Gastrocnemius medialis (tissue), 4 donors: ENCODE measurements around the gene FARS2. TPM values are rescaled to one million over a fixed set of nuclear protein-coding genes. Genes with fewer than 3 reads are reported as not detected.
A peak's percentile ranks its signal among the peaks of the same experiment; 100 is the strongest.

Experiments used
- ATAC-seq, 2 donors: fragments of 150-250 bp; one replicate each; pipeline ENCODE4 v1.9.1; 2016
- DNase-seq, 2 donors: peaks; one replicate each; pipeline ENCODE4 v3.0.0-alpha.2; 2019
- H3K27ac ChIP-seq, 4 donors: fragments of 200-600 bp; sonication (generic); 1 replicate in 1 of 4; 2 replicates in 3 of 4; pipeline ENCODE4 v1.5.1; 2016 to 2018; ENCODE audit warnings: mild to moderate bottlenecking in 2 of 4, moderate library complexity in 1 of 4
- H3K27me3 ChIP-seq, 3 donors: fragments of 200-600 bp; sonication (generic) in 2 of 3; 1 replicate in 1 of 3; 2 replicates in 2 of 3; pipeline versions ENCODE4 v1.5.1 to v1.6.0; 2016 to 2019; ENCODE audit warnings: mild to moderate bottlenecking in 1 of 3, moderate library complexity in 1 of 3
- H3K36me3 ChIP-seq, 2 donors: fragments of 200-600 bp; sonication (generic) in 1 of 2; one replicate each; pipeline ENCODE4 v1.5.1; 2017 to 2018
- H3K4me1 ChIP-seq, 2 donors: fragments of 200-600 bp; sonication (generic) in 1 of 2; one replicate each; pipeline ENCODE4 v1.5.1; 2016 to 2017; ENCODE audit warnings: mild to moderate bottlenecking in 2 of 2
- H3K4me3 ChIP-seq, 4 donors: fragments of 200-600 bp; sonication (generic) in 3 of 4; 1 replicate in 1 of 4; 2 replicates in 3 of 4; pipeline ENCODE4 v1.5.1; 2016 to 2019; ENCODE audit warnings: mild to moderate bottlenecking in 2 of 4
- H3K9me3 ChIP-seq, 3 donors: fragments of 200-600 bp; sonication (generic) in 2 of 3; 1 replicate in 1 of 3; 2 replicates in 2 of 3; pipeline ENCODE4 v1.5.1; 2016 to 2019
- POLR2A ChIP-seq, 2 donors: fragments of 450-650 bp; IDR thresholded peaks; one replicate each; pipeline ENCODE4 v1.6.1; 2017; ENCODE audit warnings: antibody characterized with exemption in 2 of 2, mild to moderate bottlenecking in 2 of 2, moderate library complexity in 2 of 2
- in situ Hi-C, 4 donors: fragments of 200-750 bp; cut with MboI; loops; one replicate each; pipeline versions ENCODE4 v1.15.0 to v1.8.0; 2017; ENCODE audit warnings: low sequenced_read_pairs in 4 of 4
- intact Hi-C: fragments of 100-400 bp; cut with DNase I; formaldehyde crosslinking; loops from one replicate; pipeline ENCODE4 v1.15.1; 2023; ENCODE audit warnings: low total_unique reads
- total RNA-seq, 4 donors: library from RNA; depleted of rRNA; stranded (reverse); fragments of >200 nt; gene quantifications; one replicate each; pipeline versions ENCODE4 v1.1.0 to v1.2.3, GENCODE V29; 2016
- TF ChIP-seq, protein P1 (sequence below), 5 experiments: fragments of 450-650 bp in 3 of 5; fragments of 200-600 bp in 2 of 5; sonication (generic) in 2 of 5; IDR thresholded peaks in 4 of 5; conservative IDR thresholded peaks in 1 of 5; 1 replicate in 4 of 5; 2 replicates in 1 of 5; pipeline ENCODE4 v1.5.1; 2016 to 2019; ENCODE audit warnings: antibody characterized with exemption in 5 of 5, mild to moderate bottlenecking in 3 of 5, moderate library complexity in 3 of 5

The FARS2 gene
- total RNA-seq, 4 donors from 2014 or later = 13.6 to 24.0 (median 15.8) TPM

DNA sequence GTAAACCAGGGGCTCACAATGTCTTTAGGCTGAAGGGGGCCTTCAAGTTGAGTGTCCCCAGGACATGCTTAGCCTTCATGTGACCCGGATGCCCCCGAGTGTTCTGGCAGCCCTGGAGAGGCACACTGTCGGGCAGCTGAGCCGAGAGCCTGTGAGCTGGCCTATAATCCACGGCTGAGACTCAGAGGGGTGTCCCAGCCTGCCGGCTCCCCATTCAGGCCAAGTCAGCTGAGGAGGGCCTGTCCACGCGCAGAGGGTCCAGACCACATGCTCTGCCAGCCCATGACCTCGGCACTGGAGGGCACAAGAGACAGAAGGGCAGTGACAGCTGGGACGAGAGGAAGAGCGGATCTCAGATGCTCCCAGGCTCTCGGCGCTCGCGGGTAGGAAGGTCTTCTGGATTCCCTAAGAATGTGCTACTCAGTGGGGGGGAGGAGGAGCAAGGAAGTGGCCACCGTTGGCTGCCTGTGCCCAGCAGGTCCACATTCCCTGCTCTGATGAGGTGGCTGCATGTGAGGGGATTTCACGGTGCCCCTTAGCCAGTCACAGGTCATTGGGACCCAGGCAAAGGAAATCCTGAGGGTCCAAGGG lies 520.7 kb downstream of the FARS2 start:
- no peak for DNase-seq
- Histone ChIP-seq H3K4me3 (no peak overlapping the region), H3K36me3 (no peaks in the 10 kb centered on the region), H3K9me3 (no peaks in the 10 kb centered on the region), H3K27me3 (no peaks in the 10 kb centered on the region), H3K27ac (peak overlapping the region in 2 of 4 donors; percentile 67 to 79), H3K4me1 (peaks cover 6 to 10% of the 10 kb centered on the region in 2 donors)
- in situ Hi-C loops (no loop called here), intact Hi-C loops (loop anchor here (1.0 kb wide), 1 partner anchor 36 kb away; no protein-coding TSS in a partner anchor)
- ATAC-seq = peak; percentile 9 to 22
- TF ChIP-seq, protein P1, sequence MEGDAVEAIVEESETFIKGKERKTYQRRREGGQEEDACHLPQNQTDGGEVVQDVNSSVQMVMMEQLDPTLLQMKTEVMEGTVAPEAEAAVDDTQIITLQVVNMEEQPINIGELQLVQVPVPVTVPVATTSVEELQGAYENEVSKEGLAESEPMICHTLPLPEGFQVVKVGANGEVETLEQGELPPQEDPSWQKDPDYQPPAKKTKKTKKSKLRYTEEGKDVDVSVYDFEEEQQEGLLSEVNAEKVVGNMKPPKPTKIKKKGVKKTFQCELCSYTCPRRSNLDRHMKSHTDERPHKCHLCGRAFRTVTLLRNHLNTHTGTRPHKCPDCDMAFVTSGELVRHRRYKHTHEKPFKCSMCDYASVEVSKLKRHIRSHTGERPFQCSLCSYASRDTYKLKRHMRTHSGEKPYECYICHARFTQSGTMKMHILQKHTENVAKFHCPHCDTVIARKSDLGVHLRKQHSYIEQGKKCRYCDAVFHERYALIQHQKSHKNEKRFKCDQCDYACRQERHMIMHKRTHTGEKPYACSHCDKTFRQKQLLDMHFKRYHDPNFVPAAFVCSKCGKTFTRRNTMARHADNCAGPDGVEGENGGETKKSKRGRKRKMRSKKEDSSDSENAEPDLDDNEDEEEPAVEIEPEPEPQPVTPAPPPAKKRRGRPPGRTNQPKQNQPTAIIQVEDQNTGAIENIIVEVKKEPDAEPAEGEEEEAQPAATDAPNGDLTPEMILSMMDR (IDR thresholded peaks at IDR 0.05 in 4 of 5, conservative IDR thresholded peaks at IDR 0.05 in 1 of 5) = no peak
- no peak for TF ChIP-seq POLR2A (IDR thresholded peaks at IDR 0.05)

DNA sequence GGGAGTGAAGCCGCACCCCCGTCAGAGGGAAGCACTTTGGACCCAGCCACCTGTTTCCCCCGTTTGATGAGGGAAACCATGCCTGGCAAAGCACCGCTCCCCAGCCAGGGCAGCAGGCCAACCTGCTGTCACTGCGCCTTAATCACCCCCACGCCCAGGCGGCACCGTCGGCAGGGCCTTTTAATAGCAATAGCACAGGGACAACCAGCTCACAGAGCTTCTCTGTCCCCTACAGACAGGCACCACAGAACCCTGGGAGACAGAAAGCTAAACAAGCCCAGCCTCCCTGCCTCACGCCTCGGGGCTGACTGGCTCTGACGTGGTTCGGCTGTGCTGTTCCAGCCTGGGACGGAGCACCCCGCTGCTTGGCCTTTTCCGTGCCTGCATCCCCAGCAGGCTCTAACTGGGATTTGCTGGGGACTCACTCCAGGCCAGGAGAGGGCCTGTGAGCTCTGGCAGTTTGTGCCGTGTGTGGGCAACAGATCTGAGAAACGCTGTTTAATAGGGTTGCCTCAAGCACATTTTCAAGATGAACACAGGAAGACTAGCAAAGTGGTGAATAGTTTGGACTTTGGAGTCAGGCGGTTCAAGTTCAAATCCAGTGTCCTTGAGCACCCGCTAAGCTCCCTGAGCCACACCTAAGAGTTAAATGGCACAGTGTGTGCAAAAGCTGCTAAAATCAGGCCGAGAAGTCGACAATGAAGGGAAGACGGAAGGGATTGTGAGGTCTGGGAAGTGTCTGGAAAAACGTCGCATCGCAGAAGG lies 521.7 kb downstream of the FARS2 start:
- Histone ChIP-seq H3K4me1 (peaks cover 6 to 10% of the 10 kb centered on the region in 2 donors), H3K27me3 (no peaks in the 10 kb centered on the region), H3K4me3 (peak overlapping the region in 1 of 4 donors; percentile 27), H3K27ac (peak overlapping the region; percentile 67 to 79 (median 72)), H3K36me3 (no peaks in the 10 kb centered on the region), H3K9me3 (no peaks in the 10 kb centered on the region)
- in situ Hi-C loops = no loop called here
- ATAC-seq (peak; percentile 88), DNase-seq (peak; percentile 52 to 66)
- peak in 1 of 2 donors; percentile 17 for TF ChIP-seq POLR2A (IDR thresholded peaks at IDR 0.05)
- TF ChIP-seq, protein P1 (IDR thresholded peaks at IDR 0.05 in 4 of 5, conservative IDR thresholded peaks at IDR 0.05 in 1 of 5) = peak in 1 of 5 experiments; percentile 10
- intact Hi-C loops = loop anchor here (1.0 kb wide), 1 partner anchor 37 kb away; no protein-coding TSS in a partner anchor

DNA sequence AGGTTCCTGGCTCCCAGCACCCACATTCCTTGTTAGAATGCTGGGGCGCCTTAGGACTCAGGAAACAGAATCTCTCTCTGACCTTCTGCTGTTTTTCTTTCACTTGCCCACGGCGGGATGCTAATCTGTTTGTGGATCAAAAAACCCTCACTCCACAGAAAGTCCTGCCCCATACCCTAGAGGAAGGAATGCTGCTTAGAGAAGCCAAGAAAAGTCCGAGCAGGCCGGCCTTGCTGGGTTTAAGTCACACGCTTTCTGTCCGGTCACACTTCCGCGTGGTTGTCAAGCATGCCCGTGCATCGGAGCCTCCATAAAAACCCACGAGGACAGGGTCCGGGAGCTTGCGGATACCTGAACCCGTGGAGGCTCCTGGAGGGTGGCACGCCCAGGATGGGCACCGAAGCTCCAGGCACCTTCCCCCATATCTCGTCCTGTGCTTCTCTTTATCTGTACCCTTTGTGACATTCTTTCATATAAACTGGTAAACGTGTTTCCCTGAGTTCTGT lies 522.3 kb downstream of the FARS2 start:
- ATAC-seq (no peak), DNase-seq (no peak)
- Histone ChIP-seq H3K27me3 (no peaks in the 10 kb centered on the region), H3K36me3 (no peaks in the 10 kb centered on the region), H3K4me3 (no peak overlapping the region), H3K27ac (peak overlapping the region in 2 of 4 donors; percentile 67 to 75), H3K9me3 (no peaks in the 10 kb centered on the region), H3K4me1 (peaks cover 6 to 10% of the 10 kb centered on the region in 2 donors)
- intact Hi-C loops = no loop called here
- in situ Hi-C loops = no loop called here
- TF ChIP-seq, protein P1 (IDR thresholded peaks at IDR 0.05 in 4 of 5, conservative IDR thresholded peaks at IDR 0.05 in 1 of 5) = no peak
- TF ChIP-seq POLR2A (IDR thresholded peaks at IDR 0.05) = no peak

DNA sequence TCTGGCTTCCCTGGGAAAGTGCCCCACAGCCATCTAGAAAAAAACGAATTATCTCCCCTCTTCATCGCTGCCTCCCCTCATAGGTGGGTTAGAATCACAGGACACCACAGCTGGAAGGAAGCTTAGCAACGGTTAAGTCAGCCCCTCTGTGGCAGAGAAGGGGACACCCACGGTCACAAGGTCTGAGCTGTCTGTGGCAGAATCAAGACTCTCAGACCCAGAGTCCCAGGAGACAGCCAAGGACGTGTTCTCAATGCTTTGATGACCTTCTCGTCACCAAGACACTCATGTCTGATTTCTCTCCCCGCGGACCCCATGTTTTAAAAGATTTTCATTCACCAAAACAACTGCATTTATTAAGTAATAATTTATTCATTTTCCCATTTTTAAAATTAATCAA lies 523.9 kb downstream of the FARS2 start:
- DNase-seq = no peak
- Histone ChIP-seq H3K27ac (no peak overlapping the region), H3K4me1 (peaks cover 6 to 10% of the 10 kb centered on the region in 2 donors), H3K27me3 (no peaks in the 10 kb centered on the region), H3K9me3 (no peaks in the 10 kb centered on the region), H3K4me3 (no peak overlapping the region), H3K36me3 (no peaks in the 10 kb centered on the region)
- in situ Hi-C loops (no loop called here), intact Hi-C loops (no loop called here)
- no peak for ATAC-seq
- TF ChIP-seq, protein P1 (IDR thresholded peaks at IDR 0.05 in 4 of 5, conservative IDR thresholded peaks at IDR 0.05 in 1 of 5) = no peak
- no peak for TF ChIP-seq POLR2A (IDR thresholded peaks at IDR 0.05)
